NB4 (cell line): ENCODE results near the gene HNF1A.
A peak's percentile ranks its signal among the peaks of the same experiment; 100 is the strongest.
"Not testable (repeated sequence)": the region's sequence is repeated elsewhere in the genome, so short reads cannot be mapped to it uniquely, and the experiment has no call there.

ENCODE experiments used
- DNase-seq: peaks from one replicate; pipeline ENCODE4 v3.0.0; 2010; ENCODE audit warnings: low read depth
- H3K4me3 ChIP-seq: one replicate; pipeline ENCODE4 v1.5.1; 2011; ENCODE audit warnings: mild to moderate bottlenecking, low read depth, low read length, moderate library complexity
- CTCF ChIP-seq: IDR thresholded peaks from one replicate; pipeline ENCODE4 v1.5.1; 2012; ENCODE audit warnings: low read depth, low read length
- MAX ChIP-seq: IDR thresholded peaks from 2 replicates; pipeline ENCODE4 v1.6.1; 2011; ENCODE audit warnings: low read depth, low read length
- MYC ChIP-seq: IDR thresholded peaks from 2 replicates; pipeline ENCODE4 v1.6.1; 2011; ENCODE audit warnings: low read depth, low read length
- POLR2A ChIP-seq: IDR thresholded peaks from 2 replicates; pipeline ENCODE4 v1.6.1; 2011; ENCODE audit warnings: mild to moderate bottlenecking; ENCODE audit not compliant: insufficient read length; ENCODE audit errors: extremely low read depth

Gene HNF1A

DNA sequence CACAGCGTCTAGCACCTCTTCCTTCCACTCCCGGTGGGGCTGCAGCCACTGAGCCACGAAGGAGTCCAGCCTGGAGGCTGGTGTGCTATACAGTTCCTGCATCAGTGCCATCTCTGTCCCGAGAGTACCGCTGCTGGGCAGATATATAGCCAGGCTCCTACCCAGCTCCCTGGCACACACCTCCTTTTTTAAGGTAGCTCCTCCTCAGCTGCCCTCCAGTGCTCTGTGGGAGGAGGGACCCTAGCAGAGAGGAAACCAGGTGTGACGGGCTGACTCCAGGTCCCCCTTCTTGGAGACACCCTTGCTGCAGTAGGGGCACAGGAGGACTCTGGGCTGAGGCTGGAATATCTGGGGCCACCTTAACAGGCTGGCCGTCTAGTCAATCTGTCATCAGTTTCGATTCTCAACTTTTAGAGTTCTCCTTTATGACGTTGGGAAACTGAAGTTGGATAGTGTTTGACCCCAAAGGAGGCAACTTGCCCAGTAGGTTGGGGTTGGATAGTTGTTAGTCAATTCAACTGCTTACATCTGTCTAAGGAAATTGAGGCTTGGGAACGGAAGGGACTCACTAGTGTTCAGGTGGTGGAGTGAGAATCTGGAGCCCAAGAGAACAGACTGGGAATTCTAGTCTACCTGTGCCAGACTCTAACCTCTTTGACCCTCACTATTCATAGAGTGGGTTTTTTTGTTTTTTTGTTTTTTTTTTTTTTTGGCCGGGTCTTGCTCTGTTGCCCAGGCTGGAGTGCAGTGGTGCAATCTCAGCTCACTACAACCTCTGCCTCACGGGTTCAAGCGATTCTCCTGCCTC is 60.7 kb downstream of the HNF1A start, which contains the start of gene OASL:
Gene OASL (minus strand): TSS at position 386 of the 808 bp plus-strand sequence. CDS start 275 bp downstream, at position 111.
- no peak for TF ChIP-seq MYC
- TF ChIP-seq CTCF = no peak
- TF ChIP-seq POLR2A = no peak
- TF ChIP-seq MAX = no peak
- DNase-seq = peak; percentile 66
- peak within 1 kb of the TSS; percentile 54 for H3K4me3 ChIP-seq

GRCh38 chr12:121043067-121043466 is 64.7 kb downstream of the HNF1A start:
- DNase-seq = no peak
- no peak for TF ChIP-seq POLR2A
- no peak for TF ChIP-seq MAX
- TF ChIP-seq MYC = no peak
- TF ChIP-seq CTCF = no peak
- no peak overlapping the region for H3K4me3 ChIP-seq

DNA sequence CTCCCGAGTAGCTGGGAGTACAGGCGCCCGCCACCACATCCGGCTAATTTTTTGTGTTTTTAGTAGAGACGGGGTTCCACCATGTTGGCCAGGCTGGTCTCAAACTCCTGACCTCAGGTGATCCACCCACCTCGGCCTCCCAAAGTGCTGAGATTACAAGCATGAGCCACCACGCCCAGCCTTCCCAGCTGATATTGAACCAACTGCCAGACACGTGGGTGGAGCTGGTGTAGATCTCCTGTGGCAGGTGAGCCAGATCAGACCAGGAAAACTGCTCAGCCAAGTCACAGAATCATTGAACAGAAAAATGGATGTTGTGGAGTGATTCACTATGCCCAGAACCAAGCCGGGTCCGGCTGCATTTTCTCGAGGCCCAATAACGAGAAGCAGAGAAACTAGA is 69.1 kb downstream of the HNF1A start:
- not testable (repeated sequence) for DNase-seq, H3K4me3 ChIP-seq

GRCh38 chr12:121048442-121048841 is 70.1 kb downstream of the HNF1A start:
- TF ChIP-seq POLR2A = no peak
- no peak for TF ChIP-seq MAX
- TF ChIP-seq CTCF = no peak
- no peak for TF ChIP-seq MYC

DNA sequence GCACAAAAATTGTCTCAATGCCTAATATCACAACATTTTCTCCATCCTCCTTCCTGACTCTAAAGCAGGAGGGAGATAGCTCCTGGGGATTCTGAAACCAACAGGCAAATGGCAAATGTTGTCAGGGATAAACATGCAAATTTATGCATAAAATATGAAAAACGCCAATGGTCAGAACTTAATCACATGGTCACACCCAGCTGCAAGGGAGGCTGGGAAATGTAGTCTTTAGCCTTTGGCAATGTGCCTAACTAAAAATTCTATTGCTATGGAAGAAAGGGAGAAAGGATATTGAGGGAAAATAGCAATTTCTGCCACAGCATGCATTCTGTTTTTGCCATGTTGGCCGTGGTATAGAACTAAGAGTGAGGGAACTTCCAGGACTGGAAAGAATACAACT is 72.4 kb downstream of the HNF1A start:
- TF ChIP-seq MAX (peak; percentile 52; the same call in 1 of the 2 replicates), CTCF (no peak), MYC (no peak), POLR2A (no peak)
- H3K4me3 ChIP-seq = no peak overlapping the region
- peak; percentile 26 for DNase-seq

More at GRCh38 chr12:121048442-121048841, 70.1 kb downstream of the HNF1A start:
- H3K4me3 ChIP-seq = no peak overlapping the region
- DNase-seq = no peak
